H9 (cell line): ENCODE data around the gene ACP3. TPM values are rescaled to one million over a fixed set of nuclear protein-coding genes. Genes with fewer than 3 reads are reported as not detected.

Experiments
- DNase-seq: peaks from one replicate; pipeline ENCODE4 v3.0.0-alpha.2; 2017
- H2AFZ ChIP-seq: one replicate; pipeline ENCODE4 v1.6.1; 2013; ENCODE audit warnings: mild to moderate bottlenecking, low read length, control low read depth, moderate library complexity
- H2AK5ac ChIP-seq: 2 replicates; pipeline ENCODE4 v1.6.1; 2013; ENCODE audit warnings: low read length, control low read depth, mixed read lengths; ENCODE audit not compliant: insufficient read length
- H2BK120ac ChIP-seq: one replicate; pipeline ENCODE4 v1.6.1; 2013; ENCODE audit warnings: low read depth, mild to moderate bottlenecking, low read length, control low read depth, inconsistent platforms; ENCODE audit not compliant: poor library complexity, severe bottlenecking
- H2BK12ac ChIP-seq: 2 replicates; pipeline ENCODE4 v1.6.1; 2013; ENCODE audit warnings: low read length, control low read depth, mixed read lengths, low read depth; ENCODE audit not compliant: insufficient read length
- H2BK15ac ChIP-seq: 2 replicates; pipeline ENCODE4 v1.6.1; 2013; ENCODE audit warnings: low read depth, low read length, control low read depth
- H2BK20ac ChIP-seq: one replicate; pipeline ENCODE4 v1.6.1; 2013; ENCODE audit warnings: low read depth, mild to moderate bottlenecking, low read length, control low read depth, inconsistent platforms; ENCODE audit not compliant: poor library complexity, severe bottlenecking
- H2BK5ac ChIP-seq: 2 replicates; pipeline ENCODE4 v1.6.1; 2013; ENCODE audit warnings: low read length, control low read depth, mixed read lengths; ENCODE audit not compliant: insufficient read length
- H3K14ac ChIP-seq: 2 replicates; pipeline ENCODE4 v1.6.1; 2013; ENCODE audit warnings: low read length, control low read depth; ENCODE audit not compliant: insufficient read depth
- H3K18ac ChIP-seq: 2 replicates; pipeline ENCODE4 v1.6.1; 2013; ENCODE audit warnings: low read depth, mild to moderate bottlenecking, mixed read lengths, low read length, control low read depth; ENCODE audit not compliant: insufficient read length
- H3K23ac ChIP-seq: 2 replicates; pipeline ENCODE4 v1.6.1; 2013; ENCODE audit warnings: low read length, control low read depth, mixed read lengths, low read depth; ENCODE audit not compliant: insufficient read length
- H3K23me2 ChIP-seq: 2 replicates; pipeline ENCODE4 v1.6.1; 2013; ENCODE audit warnings: low read depth, mild to moderate bottlenecking, mixed read lengths, low read length, control low read depth; ENCODE audit not compliant: insufficient read length, poor library complexity, severe bottlenecking
- H3K27ac ChIP-seq: 2 replicates; pipeline ENCODE4 v1.5.1; 2013; ENCODE audit warnings: low read length, control low read depth, mixed read lengths, low read depth; ENCODE audit not compliant: insufficient read length
- H3K27me3 ChIP-seq: 2 replicates; pipeline ENCODE4 v1.6.1; 2013; ENCODE audit warnings: low read length, control low read depth, inconsistent platforms; ENCODE audit not compliant: insufficient read depth
- H3K4ac ChIP-seq: 2 replicates; pipeline ENCODE4 v1.6.1; 2013; ENCODE audit warnings: low read depth, mild to moderate bottlenecking, control low read depth, inconsistent platforms, low read length, moderate library complexity
- H3K4me1 ChIP-seq: 2 replicates; pipeline ENCODE4 v1.6.1; 2013; ENCODE audit warnings: low read length, control low read depth, inconsistent platforms; ENCODE audit not compliant: insufficient read depth
- H3K4me2 ChIP-seq: 2 replicates; pipeline ENCODE4 v1.6.1; 2013; ENCODE audit warnings: low read length, control low read depth, mixed read lengths; ENCODE audit not compliant: insufficient read length, insufficient read depth
- H3K56ac ChIP-seq: 2 replicates; pipeline ENCODE4 v1.6.1; 2013; ENCODE audit warnings: low read depth, mild to moderate bottlenecking, mixed read lengths, low read length, control low read depth; ENCODE audit not compliant: insufficient read length
- H3K79me1 ChIP-seq: 2 replicates; pipeline ENCODE4 v1.6.1; 2013; ENCODE audit warnings: low read depth, mild to moderate bottlenecking, moderate library complexity, low read length, control low read depth, inconsistent platforms; ENCODE audit not compliant: insufficient read depth, poor library complexity, severe bottlenecking
- H3K79me2 ChIP-seq: 2 replicates; pipeline ENCODE4 v1.6.1; 2013; ENCODE audit warnings: low read length, control low read depth, inconsistent platforms; ENCODE audit not compliant: insufficient read depth
- H3K9ac ChIP-seq: 2 replicates; pipeline ENCODE4 v1.6.1; 2013; ENCODE audit warnings: low read length, control low read depth, mixed read lengths; ENCODE audit not compliant: insufficient read length; ENCODE audit errors: extremely low read depth
- H3K9me3 ChIP-seq: one replicate; pipeline ENCODE4 v1.6.1; 2013; ENCODE audit warnings: low read depth, low read length, inconsistent platforms; ENCODE audit not compliant: control insufficient read depth
- H3T11ph ChIP-seq: one replicate; pipeline ENCODE4 v1.6.1; 2013; ENCODE audit warnings: mild to moderate bottlenecking, low read length, control low read depth, inconsistent platforms
- H4K20me1 ChIP-seq: one replicate; pipeline ENCODE4 v1.6.1; 2013; ENCODE audit not compliant: control insufficient read depth, insufficient read length, insufficient read depth
- H4K5ac ChIP-seq: 2 replicates; pipeline ENCODE4 v1.6.1; 2013; ENCODE audit warnings: low read depth, mild to moderate bottlenecking, mixed read lengths, low read length, control low read depth; ENCODE audit not compliant: insufficient read length
- H4K8ac ChIP-seq: replicated peaks from 2 replicates; pipeline ENCODE4 v1.6.1; 2013; ENCODE audit warnings: low read length, control low read depth, mixed read lengths, low read depth; ENCODE audit not compliant: insufficient read length
- H4K91ac ChIP-seq: 2 replicates; pipeline ENCODE4 v1.6.1; 2013; ENCODE audit warnings: low read depth, mild to moderate bottlenecking, moderate library complexity, mixed read lengths, low read length, control low read depth; ENCODE audit not compliant: insufficient read length
- H3K27ac Mint-ChIP-seq, 3 experiments: 2 replicates in 2 of 3; 3 replicates in 1 of 3; pipeline ENCODE4 v1.8.0; 2020 to 2021; ENCODE audit warnings: mixed read lengths in 3 of 3, mild to moderate bottlenecking in 1 of 3, moderate library complexity in 1 of 3
- H3K27me3 Mint-ChIP-seq: 2 replicates; pipeline ENCODE4 v1.8.0; 2021; ENCODE audit warnings: low read depth, mild to moderate bottlenecking, moderate library complexity, mixed read lengths
- H3K36me3 Mint-ChIP-seq, 3 experiments: 2 replicates in 2 of 3; 3 replicates in 1 of 3; pipeline ENCODE4 v1.8.0; 2020 to 2021; ENCODE audit warnings: low read depth in 3 of 3, mixed read lengths in 3 of 3; ENCODE audit not compliant: insufficient read depth in 1 of 3
- H3K4me1 Mint-ChIP-seq, 2 experiments: 2 replicates each; pipeline ENCODE4 v1.8.0; 2020; ENCODE audit warnings: mixed read lengths in 2 of 2
- H3K4me3 Mint-ChIP-seq, 2 experiments: 2 replicates in 1 of 2; 3 replicates in 1 of 2; pipeline ENCODE4 v1.8.0; 2020 to 2021; ENCODE audit warnings: mild to moderate bottlenecking in 2 of 2, mixed read lengths in 2 of 2, moderate library complexity in 1 of 2
- H3K9me3 Mint-ChIP-seq, 2 experiments: 2 replicates in 1 of 2; 3 replicates in 1 of 2; pipeline ENCODE4 v1.8.0; 2020; ENCODE audit warnings: mild to moderate bottlenecking in 2 of 2, mixed read lengths in 2 of 2, moderate library complexity in 1 of 2
- CTCF ChIP-seq: fragments of 200-600 bp; sonication (generic); conservative IDR thresholded peaks from 3 replicates; pipeline ENCODE4 v1.8.0; 2021; ENCODE audit warnings: antibody characterized with exemption, mild to moderate bottlenecking
- WGBS: extraction: QIAGEN DNeasy Blood & Tissue Kit; methylation state at CpG from one replicate; pipeline ENCODE4 v1.1.7; 2013; ENCODE audit warnings: missing lambda C conversion rate, low lambda C conversion rate, mixed read lengths; ENCODE audit not compliant: insufficient read length; ENCODE audit errors: extremely low coverage; 5-methylcytosine and 5-hydroxymethylcytosine counted together
- total RNA-seq: library from RNA; stranded (reverse); gene quantifications from 2 replicates; pipeline ENCODE4 v1.2.1, GENCODE V29; 2021

Gene ACP3
- total RNA-seq, 1 experiment from 2014 or later = 0.17 TPM

- no CpG with 5 or more reads among the region's 1 CpG for WGBS
- Histone ChIP-seq H3K4me2 (no peak overlapping the region), H3K27ac (no peak overlapping the region), H3K9me3 (no peaks in the 10 kb centered on the region), H4K91ac (no peak overlapping the region), H3K23ac (no peak overlapping the region), H3K18ac (no peak overlapping the region), H2BK12ac (no peak overlapping the region), H3K23me2 (no peaks in the 10 kb centered on the region), H3K27me3 (no peaks in the 10 kb centered on the region), H3K4me1 (peaks cover 11% of the 10 kb centered on the region; the same call in 1 of the 2 replicates), H3T11ph (no peak overlapping the region), H3K79me2 (no peaks in the 10 kb centered on the region), H2BK15ac (no peak overlapping the region), H2AFZ (no peak overlapping the region), H3K4ac (no peak overlapping the region), H4K5ac (no peak overlapping the region), H3K9ac (no peak overlapping the region), H4K20me1 (no peaks in the 10 kb centered on the region), H2AK5ac (no peak overlapping the region), H3K79me1 (no peaks in the 10 kb centered on the region), H2BK120ac (no peak overlapping the region), H3K56ac (no peak overlapping the region), H4K8ac (no peak overlapping the region), H3K14ac (no peak overlapping the region), H2BK5ac (no peak overlapping the region), H2BK20ac (no peak overlapping the region)
- no peak for DNase-seq
- no peak overlapping the region for H3K4me3 Mint-ChIP-seq
- H3K27me3 Mint-ChIP-seq = peaks cover 2% of the 10 kb centered on the region; the same call in 1 of the 2 replicates
- peaks cover 10 to 21% of the 10 kb centered on the region in 2 experiments for H3K9me3 Mint-ChIP-seq
- no peak for TF ChIP-seq CTCF
- peaks cover 9 to 35% (median 14%) of the 10 kb centered on the region in 3 experiments for H3K36me3 Mint-ChIP-seq
- peak overlapping the region in 2 of 3 experiments; percentile 96 to 99; a peak in 4 of 7 replicates for H3K27ac Mint-ChIP-seq
- H3K4me1 Mint-ChIP-seq = peaks cover 50 to 64% of the 10 kb centered on the region in 2 experiments
Observed at GRCh38 chr3:132380920-132381319, 63.7 kb downstream of the ACP3 start.
